ENCODE measurements around the gene CD6.

The CD6 gene

GRCh38 chr11:60935676-60936442, 35.6 kb upstream of the CD6 start:
- DNase-seq = no peak

- DNase-seq = no peak
These were observed 34.9 kb upstream of the CD6 start for GRCh38 chr11:60936467-60937143.

- no peak for DNase-seq
These were observed 34.3 kb upstream of the CD6 start for GRCh38 chr11:60937144-60937527.

- DNase-seq = no peak
These were observed 33.7 kb upstream of the CD6 start for GRCh38 chr11:60937811-60938210.

DNA sequence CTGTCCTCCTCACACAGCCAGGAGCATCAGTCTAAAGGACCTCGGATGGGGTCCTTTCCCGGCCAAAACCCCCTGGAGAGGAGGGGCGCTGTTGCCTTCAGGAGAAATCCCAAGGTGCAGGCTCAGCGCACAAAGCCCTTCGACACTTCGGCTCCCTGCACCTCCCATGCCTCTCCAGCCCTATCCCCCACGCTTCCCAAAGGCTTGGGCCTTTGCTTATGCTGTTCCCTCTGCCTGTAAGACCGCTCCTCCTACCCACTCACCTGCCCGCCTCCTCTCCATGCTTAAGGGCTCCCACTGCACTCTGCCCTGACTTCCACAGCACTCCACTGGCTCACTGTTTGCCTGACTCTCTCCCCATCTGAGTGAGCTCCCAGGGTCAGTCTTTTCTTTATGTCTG, 33.0 kb upstream of the CD6 start:
- no peak for DNase-seq

DNA sequence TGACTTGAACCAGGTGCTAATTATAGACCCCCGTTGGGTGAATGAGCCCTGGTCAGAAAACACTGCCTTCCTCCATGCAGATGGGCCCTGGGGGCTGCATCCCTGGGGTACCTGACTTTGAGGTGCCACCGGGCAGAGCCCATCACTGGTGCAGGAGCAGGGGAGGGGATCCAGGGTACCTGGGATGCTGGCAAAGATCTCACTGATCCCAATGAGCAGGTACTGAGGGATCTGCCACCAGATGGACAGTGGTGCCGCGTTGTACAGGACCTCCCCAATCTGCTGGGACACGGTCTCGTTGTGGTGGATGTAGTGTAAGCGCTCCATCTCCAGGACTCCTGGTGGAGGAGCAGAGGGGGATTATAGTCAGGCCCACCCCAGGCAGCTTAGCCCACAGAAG, 32.2 kb upstream of the CD6 start:
- DNase-seq = no peak

- no peak for DNase-seq
These were observed 31.6 kb upstream of the CD6 start for GRCh38 chr11:60939855-60940254.

- no peak for DNase-seq
These were observed 29.9 kb upstream of the CD6 start for GRCh38 chr11:60941371-60942119.

- no peak for DNase-seq
These were observed 29.3 kb upstream of the CD6 start for GRCh38 chr11:60942219-60942618.

- no peak for DNase-seq
These were observed 28.4 kb upstream of the CD6 start for GRCh38 chr11:60942970-60943565.

GRCh38 chr11:60944490-60945294, 26.8 kb upstream of the CD6 start:
- DNase-seq = no peak

- DNase-seq = no peak
These were observed 26.2 kb upstream of the CD6 start for GRCh38 chr11:60945295-60945667.

DNA sequence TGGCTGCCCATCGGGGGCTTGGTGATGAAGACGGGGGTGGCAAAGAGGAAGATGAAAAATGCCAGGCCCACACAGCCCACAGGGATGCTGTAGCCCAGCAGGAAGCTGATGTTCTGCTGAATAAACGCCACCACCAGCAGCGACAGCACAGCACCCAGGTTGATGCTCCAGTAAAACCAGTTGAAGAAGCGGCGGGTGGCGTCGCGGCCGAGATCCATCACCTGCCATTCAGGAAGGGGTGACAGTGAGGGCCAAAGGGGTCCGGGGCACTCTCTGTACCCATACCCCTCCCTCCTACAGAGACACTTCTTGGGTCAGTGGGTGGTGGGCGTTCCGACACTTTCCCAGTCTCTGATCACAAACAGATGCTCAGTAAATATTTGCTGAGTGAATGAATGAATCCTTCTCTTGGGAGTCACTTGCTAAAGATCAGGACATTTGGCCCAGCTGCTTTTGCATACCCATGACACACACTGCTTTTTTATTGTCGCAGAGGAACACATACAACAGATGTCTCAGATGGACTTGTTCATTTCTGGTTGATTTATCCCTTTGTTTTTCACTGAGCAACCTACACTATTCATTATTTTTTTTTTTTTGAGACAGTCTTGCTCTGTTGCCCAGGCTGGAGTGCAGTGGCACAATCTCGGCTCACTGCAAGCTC, 24.7 kb upstream of the CD6 start:
- DNase-seq = no peak

DNA sequence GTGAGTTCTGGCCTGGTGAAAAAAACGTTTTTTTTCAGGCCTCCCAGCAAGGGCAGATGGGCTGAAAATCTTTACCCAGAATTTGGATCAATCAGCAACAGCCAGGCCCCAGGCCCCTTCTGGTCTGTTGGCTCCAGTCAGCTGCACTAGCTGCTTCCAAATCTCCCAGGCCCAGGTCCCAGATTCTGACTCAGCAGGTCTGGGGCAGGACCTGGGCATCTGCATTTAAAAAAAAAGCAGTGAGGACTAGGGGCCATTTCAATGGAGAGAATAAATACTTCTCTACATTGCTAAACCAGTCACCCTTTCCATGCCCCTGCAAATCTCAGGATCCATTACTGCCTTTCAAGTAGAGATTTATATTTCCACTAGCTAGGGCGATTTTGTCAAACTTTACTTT, 23.8 kb upstream of the CD6 start:
- no peak for DNase-seq

DNA sequence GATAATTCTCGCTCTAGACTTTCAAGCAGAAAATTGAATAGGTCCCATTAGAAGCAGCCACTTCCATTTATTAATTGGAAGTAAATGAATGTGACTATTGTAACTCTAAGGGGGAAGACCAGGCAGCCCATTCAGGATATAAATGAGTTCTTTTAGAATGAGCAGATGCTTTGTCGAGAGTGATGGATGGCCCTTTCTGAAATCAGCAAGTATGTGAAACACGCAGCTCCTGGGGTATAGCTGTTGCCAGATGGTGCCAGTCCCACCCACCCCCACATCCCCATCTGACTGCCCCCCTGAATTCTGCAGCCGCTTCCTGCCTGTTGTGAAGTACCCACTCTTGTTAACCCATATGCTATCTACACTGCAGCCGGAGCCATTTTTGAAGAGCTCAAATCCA, 23.2 kb upstream of the CD6 start:
- no peak for DNase-seq

DNA sequence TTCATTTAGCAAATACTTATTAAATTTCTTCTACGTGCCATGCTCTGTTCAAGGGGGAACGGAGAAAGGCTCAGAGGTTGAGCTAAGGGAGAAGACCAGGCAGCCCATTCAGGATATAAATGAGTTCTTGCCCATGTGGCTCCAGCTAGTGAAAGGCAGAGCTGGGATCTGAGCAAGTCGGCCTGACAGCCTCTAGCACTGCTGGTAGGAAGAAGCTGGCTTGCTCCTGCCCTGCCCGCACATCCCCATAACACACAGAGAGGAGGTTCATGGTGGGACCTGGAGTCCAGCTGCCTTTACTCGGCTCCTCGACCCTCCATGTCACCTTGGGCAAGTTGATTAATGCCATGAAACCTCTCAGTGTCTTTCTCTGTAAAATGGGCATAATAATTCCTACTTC, 21.5 kb upstream of the CD6 start:
- DNase-seq = no peak

DNA sequence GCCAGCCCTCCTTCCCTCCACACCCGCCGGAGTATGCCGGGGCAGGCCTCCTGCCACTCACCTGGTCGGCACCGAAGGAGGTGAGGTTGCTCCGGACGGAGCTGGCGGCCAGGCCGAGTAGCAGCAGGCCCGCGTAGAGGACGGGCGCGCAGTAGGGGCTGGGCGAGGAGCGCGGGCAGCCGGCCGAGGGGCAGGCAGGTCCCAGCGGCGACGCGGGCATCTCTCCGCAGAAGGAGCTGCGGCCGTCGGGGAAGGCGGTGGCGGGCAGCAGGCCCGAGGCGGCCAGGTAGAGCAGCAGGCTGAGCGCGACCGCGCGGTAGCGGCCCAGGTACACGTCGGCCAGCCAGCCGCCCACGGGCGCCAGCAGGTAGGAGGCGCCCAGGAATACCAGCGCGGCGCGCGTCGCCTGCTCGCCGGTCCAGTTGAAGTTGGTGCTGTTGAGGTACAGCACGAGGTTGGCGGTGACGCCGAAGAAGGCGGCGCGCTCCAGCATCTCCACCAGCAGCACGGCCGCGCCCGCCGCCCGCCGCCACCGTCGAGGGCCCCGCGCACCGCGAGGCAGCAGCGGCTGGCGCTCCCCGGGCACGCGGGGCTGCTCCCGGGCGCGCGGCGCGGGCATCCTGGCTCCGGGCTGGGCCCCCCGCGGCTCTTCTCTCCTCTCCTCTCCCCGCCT, 20.4 kb upstream of the CD6 start:
- peak in 1 of 2 experiments; percentile 22 for DNase-seq

DNA sequence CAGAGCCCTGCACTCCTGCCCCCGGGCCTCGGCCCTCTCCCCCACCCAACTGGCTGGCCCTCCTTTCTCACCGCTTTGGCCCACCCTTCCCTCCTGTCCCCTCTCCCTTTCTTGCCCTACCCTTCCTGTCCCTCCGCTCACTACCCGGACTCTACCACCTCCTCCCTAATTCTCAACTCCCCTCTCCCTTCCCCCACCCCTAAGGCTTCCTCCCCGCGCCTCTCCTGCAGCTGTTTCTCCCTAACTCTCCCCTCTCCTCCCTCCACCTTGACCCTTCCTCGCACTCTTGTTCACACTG, 19.9 kb upstream of the CD6 start:
- no peak for DNase-seq

DNA sequence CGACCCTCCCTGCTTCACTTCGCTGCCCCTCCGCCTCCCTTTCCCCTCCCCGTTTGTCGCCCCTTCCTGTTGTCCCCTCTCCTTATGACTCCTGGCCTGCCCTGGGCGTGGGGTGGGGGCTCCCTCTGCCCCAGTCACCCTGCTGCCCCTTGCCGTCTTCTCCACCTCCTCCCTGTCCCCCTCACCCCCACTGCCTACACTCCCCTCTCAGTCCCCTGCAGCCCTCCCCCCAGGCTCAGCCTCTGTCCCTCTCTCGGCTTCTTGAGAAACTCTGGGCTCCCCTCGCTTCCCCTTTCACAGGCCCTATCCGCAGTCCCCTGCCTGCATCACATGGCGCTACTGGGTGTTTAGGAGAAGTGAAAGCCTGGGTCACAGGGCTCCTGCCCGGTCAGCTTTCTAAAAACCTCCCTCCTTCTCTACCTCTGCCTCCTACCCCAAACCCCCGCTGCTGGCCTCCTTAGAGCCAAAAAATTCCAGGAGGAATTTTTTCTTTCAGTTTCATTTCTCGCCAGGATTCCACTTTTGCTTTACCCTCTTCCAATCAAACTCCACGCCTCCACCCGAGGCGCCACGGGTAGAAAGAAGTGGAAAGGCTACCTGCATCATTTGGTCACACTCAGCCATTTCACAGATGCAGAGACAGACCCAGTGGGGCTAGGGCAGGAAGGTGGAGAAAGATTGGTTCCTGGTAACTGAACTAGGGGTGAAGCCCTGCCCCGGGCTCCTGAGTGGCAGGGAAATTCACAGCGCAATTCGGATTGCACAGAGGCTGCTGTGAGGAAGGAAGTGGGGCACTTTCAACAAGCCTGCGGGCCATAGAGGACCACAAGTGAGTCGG, 19.4 kb upstream of the CD6 start, which contains the start of gene SLC15A3:
Gene SLC15A3 (minus strand): TSS at position 273 of the 838 bp plus-strand sequence. CDS start 625 bp downstream, outside the sequence.
- peak in 1 of 2 experiments; percentile 26 for DNase-seq

DNA sequence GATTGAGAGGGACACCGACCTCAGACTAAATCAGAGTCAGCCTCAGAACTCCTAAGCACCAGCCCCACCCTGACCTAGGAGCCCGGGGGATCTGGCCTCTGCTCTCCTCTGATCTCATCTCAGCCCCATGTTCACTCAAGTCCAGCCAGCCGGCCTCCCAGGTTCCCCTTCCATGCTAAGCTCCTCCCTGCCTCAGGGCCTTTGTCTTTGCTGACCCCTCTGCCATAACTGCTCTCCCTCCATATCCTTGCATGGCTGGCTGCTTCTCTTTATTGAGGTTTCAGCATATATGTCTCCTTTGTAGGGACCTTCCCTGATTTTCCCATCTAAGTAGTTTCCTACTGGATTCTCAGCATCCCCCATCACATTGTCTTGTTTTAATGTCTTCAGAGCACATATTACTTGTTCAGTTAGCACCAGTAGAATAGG, 18.7 kb upstream of the CD6 start:
- DNase-seq = no peak

DNA sequence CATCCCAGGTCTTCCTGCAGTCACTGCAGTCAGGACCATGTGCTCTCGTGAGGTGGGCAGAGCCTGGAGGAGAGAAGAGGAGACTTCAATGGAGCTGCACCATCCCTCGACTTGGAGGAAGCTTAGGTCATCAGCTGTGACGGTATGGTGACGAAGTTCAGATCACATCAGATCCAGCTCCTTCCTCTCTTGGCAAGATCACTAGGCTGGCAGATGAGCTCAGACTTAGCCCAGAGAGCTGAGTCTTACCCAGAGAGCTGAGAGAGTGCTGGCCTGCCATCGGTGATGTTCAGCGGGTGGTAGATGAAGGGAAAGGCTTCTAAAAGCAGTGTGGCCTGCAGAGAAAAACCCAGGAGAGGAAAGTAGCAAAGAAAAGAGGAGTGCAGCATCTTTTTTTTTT, 17.7 kb upstream of the CD6 start:
- no peak for DNase-seq

Measured in activated CD4-positive, alpha-beta T cell treated with anti-CD3 and anti-CD28 coated beads, Interleukin-2, amount 50 U/mL, for 4 hours (primary cell).